Cardiac fibroblast (primary cell): ENCODE results near the gene DOC2A.
"Not testable (repeated sequence)": the region's sequence is repeated elsewhere in the genome, so short reads cannot be mapped to it uniquely, and the experiment has no call there.

Experiments
- DNase-seq, 2 donors: peaks; one replicate each; pipeline versions ENCODE4 v3.0.0 to v3.0.0-alpha.2; 2010; ENCODE audit warnings: low read depth in 2 of 2
- H3K4me3 ChIP-seq, 2 donors: replicated peaks in 1 of 2; 1 replicate in 1 of 2; 2 replicates in 1 of 2; pipeline ENCODE4 v1.5.1; 2011; ENCODE audit warnings: low read depth in 2 of 2, low read length in 2 of 2, mild to moderate bottlenecking in 2 of 2, moderate library complexity in 1 of 2
- CTCF ChIP-seq: IDR thresholded peaks from one replicate; pipeline ENCODE4 v1.5.1; 2011; ENCODE audit warnings: low read depth, mild to moderate bottlenecking, low read length, inconsistent platforms

DOC2A gene

DNA sequence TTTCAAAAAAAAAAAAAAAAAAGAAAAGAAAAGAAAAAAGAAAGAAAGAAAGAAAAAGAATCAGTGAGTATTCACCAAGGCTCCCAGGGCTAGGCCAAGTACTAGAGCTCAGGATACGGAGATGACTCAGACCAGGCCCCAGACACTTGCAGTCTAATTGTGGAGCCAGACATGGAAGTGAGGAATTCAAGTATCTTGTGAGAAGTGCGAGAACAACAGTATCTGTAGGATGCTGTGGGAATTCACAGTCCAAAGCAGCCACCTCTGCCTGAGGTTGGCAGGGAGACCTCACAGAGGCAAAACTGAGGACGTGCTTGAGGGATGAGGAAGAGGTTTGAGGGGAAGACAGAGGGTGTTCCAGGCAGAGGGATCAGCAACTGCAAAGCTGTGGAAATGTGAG is 40.7 kb upstream of the DOC2A start:
- no peak overlapping the region for H3K4me3 ChIP-seq
- DNase-seq: peak; percentile 63 to 82
- no peak for TF ChIP-seq CTCF

DNA sequence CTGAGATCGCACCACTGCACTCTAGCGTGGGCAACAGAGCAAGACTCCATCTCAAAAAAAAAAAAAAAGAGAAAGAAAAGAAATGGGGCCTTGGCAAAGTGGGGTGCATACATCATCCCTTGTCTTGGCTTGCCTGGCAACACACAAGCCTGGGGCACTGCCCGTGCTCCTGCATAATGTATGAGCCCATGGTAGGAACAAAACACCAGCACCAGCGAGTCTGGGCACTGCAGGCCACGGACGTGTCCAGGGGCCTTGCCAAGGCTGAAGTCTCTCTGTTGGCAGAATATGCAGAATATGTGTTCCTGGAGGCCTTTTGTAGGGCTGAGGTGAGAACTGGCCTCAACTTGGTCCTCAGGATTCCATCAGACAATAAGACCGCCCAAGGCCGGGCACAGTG is 39.0 kb upstream of the DOC2A start:
- TF ChIP-seq CTCF: no peak
- H3K4me3 ChIP-seq: no peak overlapping the region
- no peak for DNase-seq

DNA sequence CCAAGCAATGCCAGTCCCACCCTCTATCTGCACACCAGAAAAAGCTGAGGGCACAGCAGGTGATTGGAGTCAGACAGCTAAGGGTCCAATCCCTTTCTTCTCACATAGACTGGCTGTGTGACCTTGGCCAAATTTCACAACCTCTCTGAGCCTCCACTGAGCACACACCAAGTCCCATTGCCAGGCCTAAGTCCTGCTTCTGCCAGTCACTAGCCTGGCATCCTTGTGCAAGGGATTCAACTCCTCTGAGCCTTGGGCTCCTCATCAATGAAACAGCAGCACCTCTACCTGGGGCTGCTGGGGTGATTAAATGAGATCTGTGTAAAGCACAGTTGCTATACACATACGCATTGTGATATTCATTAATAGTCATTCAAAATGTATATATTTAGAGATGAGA is 35.8 kb upstream of the DOC2A start:
- no peak for TF ChIP-seq CTCF
- H3K4me3 ChIP-seq: no peak overlapping the region
- DNase-seq: no peak

GRCh38 chr16:30046178-30046577 is 35.4 kb upstream of the DOC2A start:
- no peak for DNase-seq
- no peak overlapping the region for H3K4me3 ChIP-seq
- TF ChIP-seq CTCF: no peak

GRCh38 chr16:30041841-30042240 is 31.0 kb upstream of the DOC2A start:
- DNase-seq: peak; percentile 69 to 70
- no peak overlapping the region for H3K4me3 ChIP-seq
- TF ChIP-seq CTCF: peak; percentile 30

GRCh38 chr16:30040690-30041089 is 29.9 kb upstream of the DOC2A start:
- DNase-seq, H3K4me3 ChIP-seq: not testable (repeated sequence)

DNA sequence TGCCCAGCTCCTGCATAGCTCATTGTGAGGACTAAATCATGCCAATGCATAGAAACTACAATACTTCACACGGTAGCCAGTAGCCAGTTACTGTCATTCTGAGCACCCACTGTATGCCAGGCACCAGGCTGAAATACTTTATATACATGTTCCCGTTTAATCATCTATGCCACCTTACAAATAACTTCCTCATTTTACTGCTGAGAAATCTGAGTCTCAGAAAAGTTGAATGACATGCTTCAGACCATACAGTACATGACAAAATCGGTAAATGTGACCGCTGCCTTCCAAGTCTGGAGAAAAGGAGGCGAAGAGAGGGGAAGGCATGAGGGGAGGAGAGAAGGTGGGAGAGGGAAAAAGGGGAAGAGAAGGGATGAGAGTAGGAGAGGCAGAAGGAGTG is 29.4 kb upstream of the DOC2A start:
- no peak for DNase-seq
- no peak for TF ChIP-seq CTCF
- no peak overlapping the region for H3K4me3 ChIP-seq

DNA sequence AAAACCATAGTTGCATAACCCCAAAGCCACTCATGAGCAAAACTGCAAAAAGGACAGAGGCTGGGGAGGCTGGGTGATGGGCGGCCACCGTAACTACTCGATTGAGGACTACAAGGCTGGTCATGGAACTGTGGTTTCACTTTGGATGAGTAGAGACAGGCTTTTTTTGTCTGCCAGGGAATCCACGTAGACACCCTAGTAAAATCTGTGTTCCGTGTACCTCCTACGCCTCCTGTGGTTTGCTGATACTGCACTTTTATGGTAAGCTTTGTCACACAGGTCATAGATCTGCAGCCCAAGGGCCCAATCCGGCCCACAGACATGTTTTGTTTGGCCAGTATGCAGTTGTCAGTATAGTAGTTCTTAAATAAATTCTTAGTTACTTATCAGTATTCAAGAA is 22.4 kb upstream of the DOC2A start:
- no peak for DNase-seq
- H3K4me3 ChIP-seq: no peak overlapping the region
- TF ChIP-seq CTCF: no peak
